OCI-LY7 (cell line): ENCODE data around the gene NAA25.

Experiments used
- CTCF ChIP-seq: fragments of 200-600 bp; sonication (generic); conservative IDR thresholded peaks from 2 replicates; pipeline ENCODE4 v1.5.1; 2014; ENCODE audit warnings: mild to moderate bottlenecking, antibody characterized with exemption, low read length, moderate library complexity, mixed read lengths
- EZH2phosphoT487 ChIP-seq: fragments of 200-600 bp; sonication (generic); IDR thresholded peaks from 2 replicates; pipeline ENCODE4 v1.6.1; 2018; ENCODE audit warnings: low read depth, borderline replicate concordance, mild to moderate bottlenecking, mixed run types, antibody characterized with exemption, low read length, moderate library complexity, mixed read lengths

DNA sequence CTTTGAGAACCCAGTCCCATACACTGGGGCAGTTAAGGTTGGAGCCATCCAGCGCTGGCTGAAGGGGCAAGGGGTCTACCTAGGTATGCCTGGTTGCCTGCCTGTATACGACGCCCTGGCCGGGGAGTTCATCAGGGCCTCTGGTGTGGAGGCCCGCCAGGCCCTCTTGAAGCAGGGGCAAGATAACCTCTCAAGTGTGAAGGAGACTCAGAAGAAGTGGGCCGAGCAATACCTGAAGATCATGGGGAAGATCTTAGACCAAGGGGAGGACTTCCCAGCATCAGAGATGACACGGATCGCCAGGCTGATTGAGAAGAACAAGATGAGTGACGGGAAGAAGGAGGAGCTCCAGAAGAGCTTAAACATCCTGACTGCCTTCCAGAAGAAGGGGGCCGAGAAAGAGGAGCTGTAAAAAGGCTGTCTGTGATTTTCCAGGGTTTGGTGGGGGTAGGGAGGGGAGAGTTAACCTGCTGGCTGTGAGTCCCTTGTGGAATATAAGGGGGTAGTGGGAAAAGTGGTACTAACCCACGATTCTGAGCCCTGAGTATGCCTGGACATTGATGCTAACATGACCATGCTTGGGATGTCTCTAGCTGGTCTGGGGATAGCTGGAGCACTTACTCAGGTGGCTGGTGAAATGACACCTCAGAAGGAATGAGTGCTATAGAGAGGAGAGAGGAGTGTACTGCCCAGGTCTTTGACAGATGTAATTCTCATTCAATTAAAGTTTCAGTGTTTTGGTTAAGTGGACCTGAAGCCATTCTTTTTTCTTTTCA lies 86.2 kb downstream of the NAA25 start:
- no peak for TF ChIP-seq CTCF
- no peak for TF ChIP-seq EZH2phosphoT487
